Measurements from ENCODE around the gene SAP30BP.
A peak's percentile ranks its signal among the peaks of the same experiment; 100 is the strongest.

The SAP30BP gene

GRCh38 chr17:75743625-75744206 lies 76.6 kb downstream of the SAP30BP start:
- H3K4me3 ChIP-seq (ENCODE audit: insufficient read depth, low read depth, low read length, poor library complexity, severe bottlenecking): no peak overlapping the region
- no peaks in the 10 kb centered on the region for H3K36me3 ChIP-seq (ENCODE audit: control insufficient read depth, insufficient read depth, low read length)
- H3K27ac ChIP-seq (ENCODE audit: insufficient read depth, low read length, poor library complexity, severe bottlenecking): no peak overlapping the region
- no peak for DNase-seq
- no peaks in the 10 kb centered on the region for H3K9me3 ChIP-seq (ENCODE audit: control insufficient read depth, low read length)
- H3K4me1 ChIP-seq (ENCODE audit: control insufficient read depth, insufficient read depth, low read length, poor library complexity, severe bottlenecking): no peaks in the 10 kb centered on the region
- H3K27me3 ChIP-seq (replicated peaks; ENCODE audit: control insufficient read depth, insufficient read depth, low read length, poor library complexity, severe bottlenecking): no peaks in the 10 kb centered on the region

GRCh38 chr17:75748706-75749105 lies 81.6 kb downstream of the SAP30BP start:
- H3K9me3 ChIP-seq (ENCODE audit: control insufficient read depth, low read length): no peaks in the 10 kb centered on the region
- H3K36me3 ChIP-seq (ENCODE audit: control insufficient read depth, insufficient read depth, low read length): no peaks in the 10 kb centered on the region
- H3K4me1 ChIP-seq (ENCODE audit: control insufficient read depth, insufficient read depth, low read length, poor library complexity, severe bottlenecking): peaks cover 12% of the 10 kb centered on the region
- H3K27me3 ChIP-seq (replicated peaks; ENCODE audit: control insufficient read depth, insufficient read depth, low read length, poor library complexity, severe bottlenecking): no peaks in the 10 kb centered on the region
- no peak for DNase-seq
- no peak overlapping the region for H3K27ac ChIP-seq (ENCODE audit: insufficient read depth, low read length, poor library complexity, severe bottlenecking)
- no peak overlapping the region for H3K4me3 ChIP-seq (ENCODE audit: insufficient read depth, low read depth, low read length, poor library complexity, severe bottlenecking)

- peaks cover 19% of the 10 kb centered on the region for H3K4me1 ChIP-seq (ENCODE audit: control insufficient read depth, insufficient read depth, low read length, poor library complexity, severe bottlenecking)
- H3K9me3 ChIP-seq (ENCODE audit: control insufficient read depth, low read length): no peaks in the 10 kb centered on the region
- H3K27me3 ChIP-seq (replicated peaks; ENCODE audit: control insufficient read depth, insufficient read depth, low read length, poor library complexity, severe bottlenecking): no peaks in the 10 kb centered on the region
- no peak overlapping the region for H3K4me3 ChIP-seq (ENCODE audit: insufficient read depth, low read depth, low read length, poor library complexity, severe bottlenecking)
- peak; percentile 63 to 80 (median 71) for DNase-seq
- no peak overlapping the region for H3K27ac ChIP-seq (ENCODE audit: insufficient read depth, low read length, poor library complexity, severe bottlenecking)
- H3K36me3 ChIP-seq (ENCODE audit: control insufficient read depth, insufficient read depth, low read length): no peaks in the 10 kb centered on the region
Observed at GRCh38 chr17:75749545-75750389, 82.6 kb downstream of the SAP30BP start.

- Histone ChIP-seq H3K9me3 (ENCODE audit: control insufficient read depth, low read length) (no peaks in the 10 kb centered on the region), H3K4me1 (ENCODE audit: control insufficient read depth, insufficient read depth, low read length, poor library complexity, severe bottlenecking) (peaks cover 19% of the 10 kb centered on the region), H3K27me3 (replicated peaks; ENCODE audit: control insufficient read depth, insufficient read depth, low read length, poor library complexity, severe bottlenecking) (no peaks in the 10 kb centered on the region), H3K4me3 (ENCODE audit: insufficient read depth, low read depth, low read length, poor library complexity, severe bottlenecking) (no peak overlapping the region), H3K36me3 (ENCODE audit: control insufficient read depth, insufficient read depth, low read length) (no peaks in the 10 kb centered on the region), H3K27ac (ENCODE audit: insufficient read depth, low read length, poor library complexity, severe bottlenecking) (no peak overlapping the region)
- DNase-seq: no peak
Observed at GRCh38 chr17:75750661-75751423, 83.7 kb downstream of the SAP30BP start.

GRCh38 chr17:75751676-75752404 lies 84.7 kb downstream of the SAP30BP start:
- no peaks in the 10 kb centered on the region for H3K9me3 ChIP-seq (ENCODE audit: control insufficient read depth, low read length)
- DNase-seq: no peak
- H3K27me3 ChIP-seq (replicated peaks; ENCODE audit: control insufficient read depth, insufficient read depth, low read length, poor library complexity, severe bottlenecking): no peaks in the 10 kb centered on the region
- H3K4me3 ChIP-seq (ENCODE audit: insufficient read depth, low read depth, low read length, poor library complexity, severe bottlenecking): no peak overlapping the region
- H3K27ac ChIP-seq (ENCODE audit: insufficient read depth, low read length, poor library complexity, severe bottlenecking): no peak overlapping the region
- H3K36me3 ChIP-seq (ENCODE audit: control insufficient read depth, insufficient read depth, low read length): no peaks in the 10 kb centered on the region
- peaks cover 19% of the 10 kb centered on the region for H3K4me1 ChIP-seq (ENCODE audit: control insufficient read depth, insufficient read depth, low read length, poor library complexity, severe bottlenecking)

GRCh38 chr17:75752405-75752709 lies 85.2 kb downstream of the SAP30BP start:
- Histone ChIP-seq H3K4me3 (ENCODE audit: insufficient read depth, low read depth, low read length, poor library complexity, severe bottlenecking) (no peak overlapping the region), H3K4me1 (ENCODE audit: control insufficient read depth, insufficient read depth, low read length, poor library complexity, severe bottlenecking) (peaks cover 19% of the 10 kb centered on the region), H3K36me3 (ENCODE audit: control insufficient read depth, insufficient read depth, low read length) (no peaks in the 10 kb centered on the region), H3K27me3 (replicated peaks; ENCODE audit: control insufficient read depth, insufficient read depth, low read length, poor library complexity, severe bottlenecking) (no peaks in the 10 kb centered on the region), H3K27ac (ENCODE audit: insufficient read depth, low read length, poor library complexity, severe bottlenecking) (no peak overlapping the region), H3K9me3 (ENCODE audit: control insufficient read depth, low read length) (no peaks in the 10 kb centered on the region)
- no peak for DNase-seq

GRCh38 chr17:75752802-75753513 lies 85.8 kb downstream of the SAP30BP start:
- Histone ChIP-seq H3K9me3 (ENCODE audit: control insufficient read depth, low read length) (no peaks in the 10 kb centered on the region), H3K4me1 (ENCODE audit: control insufficient read depth, insufficient read depth, low read length, poor library complexity, severe bottlenecking) (peaks cover 19% of the 10 kb centered on the region), H3K27me3 (replicated peaks; ENCODE audit: control insufficient read depth, insufficient read depth, low read length, poor library complexity, severe bottlenecking) (no peaks in the 10 kb centered on the region), H3K27ac (ENCODE audit: insufficient read depth, low read length, poor library complexity, severe bottlenecking) (no peak overlapping the region), H3K4me3 (ENCODE audit: insufficient read depth, low read depth, low read length, poor library complexity, severe bottlenecking) (peak overlapping the region; percentile 61), H3K36me3 (ENCODE audit: control insufficient read depth, insufficient read depth, low read length) (no peaks in the 10 kb centered on the region)
- DNase-seq: no peak

GRCh38 chr17:75753514-75754377 lies 86.6 kb downstream of the SAP30BP start:
- H3K27me3 ChIP-seq (replicated peaks; ENCODE audit: control insufficient read depth, insufficient read depth, low read length, poor library complexity, severe bottlenecking): no peaks in the 10 kb centered on the region
- H3K4me1 ChIP-seq (ENCODE audit: control insufficient read depth, insufficient read depth, low read length, poor library complexity, severe bottlenecking): peaks cover 19% of the 10 kb centered on the region
- H3K27ac ChIP-seq (ENCODE audit: insufficient read depth, low read length, poor library complexity, severe bottlenecking): no peak overlapping the region
- H3K36me3 ChIP-seq (ENCODE audit: control insufficient read depth, insufficient read depth, low read length): no peaks in the 10 kb centered on the region
- H3K4me3 ChIP-seq (ENCODE audit: insufficient read depth, low read depth, low read length, poor library complexity, severe bottlenecking): peak overlapping the region; percentile 61
- peak; percentile 47 to 61 (median 53) for DNase-seq
- H3K9me3 ChIP-seq (ENCODE audit: control insufficient read depth, low read length): no peaks in the 10 kb centered on the region
